IMR-90 (cell line): ENCODE measurements around the gene OCEL1. TPM values are rescaled to one million over a fixed set of nuclear protein-coding genes. Genes with fewer than 3 reads are reported as not detected.

Source experiments
- ATAC-seq: fragments of 200-7000 bp; cut with Tn5 transposase; 2 replicates; pipeline ENCODE4 v1.9.1; 2020; ENCODE audit warnings: low read depth, mild to moderate bottlenecking, moderate library complexity
- BruUV-seq: library from RNA; stranded (reverse); fragments of 400-500 nt; replicated peaks from 2 replicates; lab custom pipeline; 2021; lab: Mats Ljungman, UMichigan
- CTCF ChIA-PET: fragments of 300-600 bp; formaldehyde crosslinking; extraction: SDS; loops from one replicate; lab custom pipeline; 2021; ENCODE audit warnings: antibody characterized with exemption; lab: Yijun Ruan, JAX
- POLR2A ChIA-PET: fragments of 300-600 bp; sonication (Branson Sonifier 250); formaldehyde crosslinking; loops from one replicate; lab custom pipeline; 2022; ENCODE audit warnings: antibody characterized with exemption; ENCODE audit not compliant: unreplicated experiment; lab: Charles Lee
- DNase-seq: peaks from one replicate; pipeline ENCODE4 v3.0.0; 2013
- H2AFZ ChIP-seq: replicated peaks from 2 replicates; pipeline ENCODE3; 2013; ENCODE audit warnings: low read length, mild to moderate bottlenecking; ENCODE audit not compliant: poor library complexity
- H2AK5ac ChIP-seq: 2 replicates; pipeline ENCODE4 v1.6.1; 2013; ENCODE audit warnings: low read depth, low read length, inconsistent platforms
- H2AK9ac ChIP-seq: replicated peaks from 2 replicates; pipeline ENCODE3; 2013; ENCODE audit warnings: mild to moderate bottlenecking, low read depth, low read length, moderate library complexity; ENCODE audit not compliant: poor library complexity
- H2BK120ac ChIP-seq: 2 replicates; pipeline ENCODE4 v1.6.1; 2013; ENCODE audit warnings: low read depth, low read length, inconsistent platforms
- H2BK15ac ChIP-seq: 3 replicates; pipeline ENCODE4 v1.6.1; 2013; ENCODE audit warnings: low read depth, low read length, inconsistent platforms
- H2BK20ac ChIP-seq: 2 replicates; pipeline ENCODE4 v1.6.1; 2013; ENCODE audit warnings: low read depth, mild to moderate bottlenecking, inconsistent platforms, low read length, moderate library complexity
- H2BK5ac ChIP-seq: 2 replicates; pipeline ENCODE4 v1.6.1; 2013; ENCODE audit warnings: mild to moderate bottlenecking, low read depth, low read length, inconsistent platforms; ENCODE audit not compliant: poor library complexity, severe bottlenecking
- H3K14ac ChIP-seq: replicated peaks from 2 replicates; pipeline ENCODE4 v1.6.1; 2013; ENCODE audit warnings: low read depth, low read length, inconsistent platforms
- H3K18ac ChIP-seq: 2 replicates; pipeline ENCODE4 v1.6.1; 2013; ENCODE audit warnings: low read depth, low read length, control low read depth
- H3K23ac ChIP-seq: 2 replicates; pipeline ENCODE4 v1.6.1; 2013; ENCODE audit warnings: low read depth, low read length, inconsistent platforms
- H3K27ac ChIP-seq: 2 replicates; pipeline ENCODE4 v1.5.1; 2013; ENCODE audit warnings: mild to moderate bottlenecking, control low read depth, low read length; ENCODE audit not compliant: insufficient read depth
- H3K27me3 ChIP-seq: 2 replicates; pipeline ENCODE4 v1.6.1; 2013; ENCODE audit warnings: low read length; ENCODE audit not compliant: control insufficient read depth, insufficient read depth
- H3K36me3 ChIP-seq: 2 replicates; pipeline ENCODE4 v1.6.1; 2013; ENCODE audit warnings: low read length, mixed read lengths; ENCODE audit not compliant: control insufficient read depth, insufficient read depth
- H3K4ac ChIP-seq: 2 replicates; pipeline ENCODE4 v1.6.1; 2013; ENCODE audit warnings: low read depth, low read length, inconsistent platforms
- H3K4me1 ChIP-seq: 2 replicates; pipeline ENCODE4 v1.6.1; 2013; ENCODE audit warnings: low read length, mixed read lengths; ENCODE audit not compliant: control insufficient read depth, insufficient read depth
- H3K4me2 ChIP-seq: 2 replicates; pipeline ENCODE4 v1.6.1; 2013; ENCODE audit warnings: low read depth, mild to moderate bottlenecking, control low read depth, low read length, moderate library complexity
- H3K4me3 ChIP-seq: 2 replicates; pipeline ENCODE4 v1.5.1; 2013; ENCODE audit warnings: low read depth, mild to moderate bottlenecking, control low read depth, low read length, moderate library complexity; ENCODE audit not compliant: insufficient read depth
- H3K56ac ChIP-seq: 2 replicates; pipeline ENCODE4 v1.6.1; 2013; ENCODE audit warnings: low read length, inconsistent platforms; ENCODE audit not compliant: insufficient read depth; ENCODE audit errors: extremely low read depth
- H3K79me1 ChIP-seq, 2 experiments: 2 replicates each; pipeline ENCODE4 v1.6.1; 2013; ENCODE audit warnings: low read length in 2 of 2, inconsistent platforms in 1 of 2, low read depth in 1 of 2
- H3K9ac ChIP-seq: 2 replicates; pipeline ENCODE4 v1.6.1; 2013; ENCODE audit warnings: low read depth, low read length, control low read depth
- H3K9me1 ChIP-seq: 2 replicates; pipeline ENCODE4 v1.6.1; 2013; ENCODE audit warnings: low read length, inconsistent platforms; ENCODE audit not compliant: insufficient read depth
- H3K9me3 ChIP-seq: 2 replicates; pipeline ENCODE4 v1.6.1; 2013; ENCODE audit warnings: low read length; ENCODE audit not compliant: control insufficient read depth, insufficient read depth
- H4K20me1 ChIP-seq: 2 replicates; pipeline ENCODE4 v1.6.1; 2013; ENCODE audit warnings: low read length, inconsistent platforms; ENCODE audit not compliant: insufficient read depth
- H4K5ac ChIP-seq: 2 replicates; pipeline ENCODE4 v1.6.1; 2013; ENCODE audit warnings: mild to moderate bottlenecking, low read depth, low read length, control low read depth
- H4K8ac ChIP-seq, 2 experiments: 2 replicates each; pipeline ENCODE4 v1.6.1; 2013; ENCODE audit warnings: low read depth in 2 of 2, low read length in 2 of 2, control low read depth in 1 of 2, inconsistent platforms in 1 of 2
- H4K91ac ChIP-seq: 2 replicates; pipeline ENCODE4 v1.6.1; 2013; ENCODE audit warnings: low read depth, low read length, inconsistent platforms; ENCODE audit not compliant: insufficient read depth
- BHLHE40 ChIP-seq: fragments of 150-350 bp; IDR thresholded peaks from 2 replicates; pipeline ENCODE4 v1.6.1; 2016; ENCODE audit warnings: mild to moderate bottlenecking, low read depth, low read length
- MAFK ChIP-seq: IDR thresholded peaks from 2 replicates; pipeline ENCODE4 v1.6.1; 2012; ENCODE audit warnings: low read depth, low read length, improper control_type of control experiment
- MXI1 ChIP-seq: IDR thresholded peaks from 2 replicates; pipeline ENCODE4 v1.6.1; 2012; ENCODE audit warnings: low read depth, mild to moderate bottlenecking, low read length, moderate library complexity, borderline replicate concordance
- POLR2A ChIP-seq: IDR thresholded peaks from 2 replicates; pipeline ENCODE4 v1.6.1; 2012; ENCODE audit warnings: mild to moderate bottlenecking, low read depth, low read length
- RAD21 ChIP-seq: IDR thresholded peaks from 2 replicates; pipeline ENCODE4 v1.6.1; 2012; ENCODE audit warnings: low read length, improper control_type of control experiment
- RCOR1 ChIP-seq: IDR thresholded peaks from 2 replicates; pipeline ENCODE4 v1.6.1; 2012; ENCODE audit warnings: mild to moderate bottlenecking, low read length, improper control_type of control experiment; ENCODE audit not compliant: insufficient replicate concordance
- RFX5 ChIP-seq: IDR thresholded peaks from 2 replicates; pipeline ENCODE4 v1.8.0; 2012; ENCODE audit warnings: low read depth, mild to moderate bottlenecking, low read length, moderate library complexity
- SMC3 ChIP-seq: fragments of 150-350 bp; IDR thresholded peaks from 2 replicates; pipeline ENCODE4 v1.6.1; 2016; ENCODE audit warnings: low read depth, mild to moderate bottlenecking, antibody characterized with exemption, low read length, moderate library complexity
- WGBS, 2 experiments: methylation state at CpG; one replicate each; pipeline versions ENCODE4 v1.1.5 to v1.1.7; 2013; ENCODE audit warnings: missing lambda C conversion rate in 2 of 2; ENCODE audit not compliant: insufficient read length in 1 of 2; ENCODE audit errors: extremely low coverage in 2 of 2; 5-methylcytosine and 5-hydroxymethylcytosine counted together
- dilution Hi-C: fragments of 300-500 bp; cut with HindIII; formaldehyde crosslinking; loops from one replicate; pipeline ENCODE4 v1.14.3; 2018; ENCODE audit warnings: low sequenced_read_pairs; ENCODE audit not compliant: unreplicated experiment
- in situ Hi-C: fragments of 300-500 bp; cut with MboI; formaldehyde crosslinking; loops from 3 replicates; pipeline ENCODE4 v1.14.3; 2019; ENCODE audit warnings: low sequenced_read_pairs, inconsistent platforms, mixed read lengths
- intact Hi-C: fragments of 100-400 bp; cut with micrococcal nuclease; formaldehyde crosslinking; loops from 2 replicates; pipeline ENCODE4 v1.10.0; 2022
- polyA plus RNA-seq, 3 experiments: library from polyadenylated mRNA; depleted of rRNA; stranded (reverse); fragments of >200 nt; gene quantifications; 2 replicates each; pipeline ENCODE4 v1.2.3, GENCODE V29; 2012; ENCODE audit warnings: low replicate concordance in 1 of 3
- total RNA-seq: library from RNA; depleted of rRNA; stranded (reverse); fragments of >200 nt; gene quantifications from 2 replicates; pipeline ENCODE4 v1.2.3, GENCODE V29; 2012

Gene OCEL1
- total and polyA plus RNA-seq, 2 of the 4 experiments (the other 2 are of a cell fraction), result 1.1 to 7.2 TPM

GRCh38 chr19:17262557-17262956, 36.5 kb downstream of the OCEL1 start:
- no TSS peak for BruUV-seq
- Histone ChIP-seq H2AK9ac (no peak overlapping the region), H3K4me1 (no peaks in the 10 kb centered on the region), H3K27me3 (no peaks in the 10 kb centered on the region), H4K91ac (no peak overlapping the region), H4K5ac (no peak overlapping the region), H2BK15ac (no peak overlapping the region), H2AFZ (peak overlapping the region; percentile 63), H3K9ac (no peak overlapping the region), H3K9me1 (peaks cover 4% of the 10 kb centered on the region), H2BK5ac (no peak overlapping the region), H3K4me2 (no peak overlapping the region), H3K4me3 (no peak overlapping the region), H3K36me3 (no peaks in the 10 kb centered on the region), H3K4ac (no peak overlapping the region), H3K9me3 (peaks cover 10% of the 10 kb centered on the region), H3K56ac (no peak overlapping the region), H3K18ac (no peak overlapping the region), H2AK5ac (no peak overlapping the region), H2BK20ac (no peak overlapping the region), H4K20me1 (0 out of 2 replicates have a peak, but pooled peaks cover 4% of the 10 kb centered on the region), H3K27ac (no peak overlapping the region), H3K14ac (no peak overlapping the region), H2BK120ac (no peak overlapping the region), H3K23ac (no peak overlapping the region), H3K79me1 (peaks cover 0 to 3% of the 10 kb centered on the region in 2 experiments; a peak in 2 of 4 replicates), H4K8ac (no peak overlapping the region)
- ATAC-seq (no peak), DNase-seq (no peak)
- WGBS, 2 experiments, result 67% methylated on average over 8 of the region's 16 CpGs; no CpG with 5 or more reads in 1 of the 2 experiments
- POLR2A ChIA-PET, result no interaction called here
- intact Hi-C loops, result no loop called here
- CTCF ChIA-PET, result no interaction called here
- TF ChIP-seq RCOR1 (no peak), RAD21 (no peak), BHLHE40 (no peak), MXI1 (no peak), POLR2A (no peak), MAFK (no peak), RFX5 (no peak), SMC3 (no peak)
- in situ Hi-C loops, result no loop called here
- dilution Hi-C loops, result no loop called here
